Activated CD8-positive, alpha-beta memory T cell treated with anti-CD3 and anti-CD28 coated beads, Interleukin-2, amount 50 U/mL, for 4 hours (primary cell): ENCODE data around the gene CSNK2A2.

Source experiments
- DNase-seq: peaks from one replicate; pipeline ENCODE4 v3.0.0-alpha.2; 2020

Gene CSNK2A2

DNA sequence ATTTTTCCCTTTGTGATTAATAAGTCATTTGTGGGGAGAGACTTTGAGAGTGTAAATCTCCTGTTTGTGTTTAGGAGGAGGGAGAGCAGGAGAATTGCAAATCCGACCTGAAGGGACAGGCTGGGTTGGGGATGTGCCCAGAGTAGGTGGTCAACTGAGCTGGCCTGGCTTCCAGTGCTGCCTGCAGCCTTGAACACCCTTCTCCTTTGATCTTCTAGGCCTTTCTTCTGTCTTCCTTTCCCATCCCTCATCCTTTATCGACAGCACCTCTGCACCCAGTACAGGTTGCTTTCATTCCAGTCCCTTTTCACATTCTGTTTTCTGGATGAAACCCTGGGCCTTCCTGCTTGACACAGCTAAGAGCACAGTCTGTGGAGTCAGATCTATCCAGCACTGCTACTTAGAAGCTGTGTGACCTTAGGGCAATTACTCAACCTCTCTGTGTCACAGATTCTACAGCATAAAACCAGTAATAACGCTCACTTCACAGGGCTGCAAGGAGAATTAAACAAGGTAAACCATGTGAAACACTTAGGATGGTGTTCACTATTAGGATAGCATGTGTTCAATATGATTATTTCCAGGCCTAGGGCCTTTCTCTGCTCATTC, 1.0 kb upstream of the CSNK2A2 start:
- no peak for DNase-seq

DNA sequence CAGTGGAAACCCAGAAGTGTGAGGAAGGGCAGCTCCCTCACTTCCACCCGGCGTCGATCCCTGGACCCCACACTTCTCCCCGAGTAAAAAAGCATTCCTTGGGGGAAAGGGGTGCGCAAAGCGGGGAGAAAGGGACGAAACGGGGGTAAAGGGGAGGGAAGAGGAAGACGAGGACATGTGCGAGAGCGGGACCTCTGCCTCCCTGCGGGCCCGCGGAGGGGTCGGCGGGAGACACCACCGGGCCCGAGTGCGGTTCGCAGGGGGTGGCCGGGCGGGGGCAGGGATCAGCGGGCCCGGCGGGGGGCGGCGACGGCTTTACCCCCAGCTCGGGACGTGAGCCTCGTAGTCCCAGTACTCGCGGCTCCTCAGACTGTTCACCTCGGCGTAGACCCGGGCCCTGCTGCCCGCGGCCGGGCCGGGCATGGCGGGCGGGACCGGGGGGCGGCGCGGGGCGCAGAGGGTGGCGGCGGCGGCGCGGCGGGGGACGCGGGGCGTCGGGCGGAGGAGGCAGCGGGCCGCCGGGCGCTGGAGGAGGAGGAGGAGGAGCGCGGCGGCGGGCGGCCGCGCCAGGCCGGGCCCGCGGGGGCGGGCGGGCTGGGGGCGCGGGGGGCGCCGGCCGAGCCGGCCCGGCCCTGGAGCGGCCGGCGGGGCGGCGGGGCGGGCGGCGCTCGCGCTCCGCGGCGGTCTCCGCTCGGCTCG, 443 bp downstream of the CSNK2A2 start:
- DNase-seq = peak; percentile 16

DNA sequence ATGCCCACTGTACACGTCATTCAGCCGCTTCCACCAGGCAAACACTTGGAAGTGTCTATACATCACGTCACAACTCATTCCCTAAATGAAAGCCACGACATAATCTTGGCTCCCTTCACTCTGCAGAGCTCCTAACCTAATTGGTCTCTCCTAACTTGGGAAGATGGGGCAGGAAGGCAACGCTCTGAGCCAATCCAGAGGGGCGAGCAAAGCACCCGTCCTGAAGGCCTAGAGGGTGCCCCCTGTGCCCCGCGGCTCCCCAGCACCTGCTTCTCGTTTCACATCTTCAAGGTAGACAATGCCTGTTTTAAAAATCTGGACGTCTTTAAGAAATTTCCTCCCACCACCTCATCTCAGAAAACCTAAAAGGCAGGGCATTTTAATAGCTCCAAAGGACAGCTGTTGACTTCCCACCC, 1.0 kb downstream of the CSNK2A2 start:
- DNase-seq = no peak

DNA sequence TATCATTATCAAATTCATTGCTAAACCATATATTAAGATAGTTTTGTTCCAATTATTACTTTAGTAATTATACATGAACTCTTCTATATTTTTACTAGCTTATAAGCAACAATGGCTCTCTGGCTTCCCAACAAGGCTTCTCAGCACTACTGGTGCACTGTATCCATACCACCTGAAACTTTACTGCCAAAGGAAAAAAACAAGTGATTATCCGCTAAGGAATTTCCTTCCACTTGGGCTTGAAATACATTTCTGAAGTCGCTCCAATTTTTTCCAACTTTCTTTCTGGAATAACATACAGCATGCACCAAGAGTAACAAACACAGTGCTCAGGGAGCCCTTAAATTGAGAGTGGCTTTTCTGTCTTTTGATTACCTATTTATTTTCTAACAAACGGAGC, 2.1 kb downstream of the CSNK2A2 start:
- no peak for DNase-seq

DNA sequence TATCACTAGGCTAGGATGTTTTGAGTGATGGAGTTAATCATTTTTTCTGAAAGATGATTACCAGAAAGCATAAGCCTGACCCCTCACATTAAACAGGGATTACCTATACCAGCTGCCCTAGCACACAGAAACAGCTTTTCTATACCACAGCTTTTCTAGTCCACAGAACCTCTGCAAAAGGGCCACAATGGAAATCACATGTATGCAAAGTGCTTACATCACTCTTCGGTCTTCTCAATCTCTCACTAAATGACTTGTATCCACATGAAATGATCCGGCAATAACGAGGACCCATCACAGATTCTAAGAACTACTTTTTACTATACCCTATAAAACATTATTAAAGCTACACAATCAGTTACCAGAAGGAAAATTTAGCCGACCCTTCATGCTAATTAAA, 2.6 kb downstream of the CSNK2A2 start:
- no peak for DNase-seq

DNA sequence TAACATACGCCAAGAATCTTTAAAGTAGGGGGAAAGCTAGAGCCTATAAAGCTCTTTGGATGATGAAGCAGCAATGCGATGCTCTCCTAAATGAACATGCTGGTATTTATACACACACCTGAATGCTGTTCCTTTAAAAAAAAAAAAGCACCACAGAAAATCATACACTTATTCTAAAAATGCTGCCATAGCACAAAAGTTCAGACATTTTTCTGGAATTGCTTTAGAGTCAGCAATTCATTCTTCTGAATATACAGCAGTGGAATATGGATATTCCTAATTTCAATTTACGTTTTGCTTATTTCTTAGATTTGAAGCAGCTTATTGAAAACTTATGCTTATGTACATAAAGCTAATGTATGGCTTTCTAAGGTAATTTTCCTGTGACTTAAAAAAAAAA, 3.1 kb downstream of the CSNK2A2 start:
- no peak for DNase-seq

DNA sequence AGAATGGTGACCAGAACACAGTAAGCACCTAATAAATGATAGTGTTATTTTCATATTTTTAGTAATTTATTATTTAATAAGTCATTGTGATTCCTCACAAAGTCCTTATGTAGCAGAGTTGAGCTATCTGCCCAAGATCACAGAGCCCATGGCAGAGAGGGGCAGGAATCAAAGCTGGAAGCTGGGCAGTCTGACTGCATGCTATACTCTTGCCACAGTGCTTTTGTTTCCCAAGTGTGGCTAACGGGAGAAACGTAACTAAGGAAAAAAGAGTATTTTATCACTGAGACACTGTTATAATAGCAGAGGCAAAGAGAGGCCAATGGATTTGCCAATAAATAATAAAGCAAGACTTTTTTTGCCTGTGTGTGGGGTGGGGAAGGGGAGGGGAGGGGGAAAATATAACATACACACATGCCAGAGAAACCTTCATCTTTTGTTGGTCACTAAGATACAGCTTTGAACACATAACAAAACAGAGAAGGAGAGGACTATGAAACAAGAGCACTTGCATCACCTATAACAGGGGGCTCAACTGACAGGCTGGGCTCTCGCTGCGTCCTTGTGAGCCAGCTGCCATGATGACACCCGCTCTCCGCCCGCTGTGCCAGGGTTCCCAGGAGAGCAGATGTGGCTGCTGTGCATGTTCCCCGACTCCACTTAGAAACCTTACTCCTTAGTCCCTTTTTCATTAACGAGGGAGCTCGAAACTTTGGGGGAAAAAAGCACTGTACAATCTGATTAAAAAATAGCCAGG, 10.1 kb downstream of the CSNK2A2 start:
- DNase-seq = no peak

DNA sequence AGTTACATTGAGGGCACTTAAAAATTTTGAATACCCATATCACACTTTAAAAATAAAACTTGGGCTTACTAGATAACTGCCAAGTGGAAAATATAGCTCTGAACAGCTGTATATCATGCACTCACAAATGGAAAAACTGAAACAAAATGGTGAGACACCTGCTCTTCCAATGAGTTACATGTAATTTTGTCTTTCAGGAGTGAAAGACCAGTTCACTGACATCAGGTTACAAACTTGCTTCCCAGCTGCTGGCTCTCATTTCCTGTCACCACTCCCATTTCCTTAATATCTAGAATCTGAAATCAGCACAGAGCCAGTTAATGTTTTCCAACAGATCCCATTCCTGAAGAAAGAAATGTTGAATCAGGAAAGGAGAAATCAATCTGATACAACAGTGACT, 10.8 kb downstream of the CSNK2A2 start:
- DNase-seq = no peak

DNA sequence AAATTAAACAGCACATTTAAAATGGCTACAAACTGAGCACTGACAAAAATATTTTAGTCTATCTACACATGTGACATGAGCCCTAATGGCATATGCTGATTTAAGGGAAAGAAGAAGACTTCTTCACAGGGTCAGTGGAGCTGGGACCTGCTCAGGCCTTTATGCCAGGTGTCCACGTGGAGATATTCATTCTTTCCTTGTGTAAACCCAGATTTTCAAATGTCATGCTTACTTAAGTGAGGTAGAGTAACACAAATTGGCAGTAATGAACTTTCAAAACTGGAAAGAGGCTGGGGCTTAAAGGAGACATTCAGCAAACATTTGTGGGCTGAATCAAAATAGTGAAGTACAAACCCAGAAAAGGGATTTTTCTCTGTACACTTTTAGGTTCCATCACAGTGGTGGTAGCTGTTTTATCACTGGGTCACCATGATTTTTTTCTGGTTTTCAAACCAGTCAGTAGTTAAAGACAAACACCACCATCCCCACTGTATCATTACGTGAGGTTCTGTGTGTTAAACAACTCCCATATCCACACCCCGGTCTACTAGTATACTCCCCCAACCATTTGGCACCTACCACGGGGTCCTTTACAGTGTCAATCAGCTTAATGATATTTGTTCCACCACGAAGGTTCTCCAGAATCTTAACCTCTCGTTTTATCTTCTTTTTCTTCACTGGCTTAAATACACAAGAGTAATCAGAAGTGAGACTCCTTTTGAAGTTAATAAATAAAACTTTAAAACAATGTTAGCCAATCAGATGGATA, 11.5 kb downstream of the CSNK2A2 start:
- DNase-seq = no peak

DNA sequence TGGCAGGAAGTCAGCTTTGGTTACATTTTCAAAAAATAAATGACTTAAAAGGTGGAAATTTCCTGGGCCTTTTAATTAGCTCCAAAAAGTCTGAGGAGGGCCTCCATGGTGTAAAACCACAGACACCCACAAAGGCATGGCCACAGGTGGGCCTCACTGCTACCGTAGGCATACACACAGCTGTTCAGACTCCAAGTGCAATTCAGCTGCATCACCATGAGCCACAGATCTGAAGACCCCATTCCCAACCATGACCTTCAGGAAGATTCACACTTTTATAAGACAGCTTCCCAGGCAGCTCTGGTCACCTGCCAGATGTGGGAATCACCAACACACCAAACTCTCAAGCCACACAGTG, 20.6 kb downstream of the CSNK2A2 start:
- no peak for DNase-seq

DNA sequence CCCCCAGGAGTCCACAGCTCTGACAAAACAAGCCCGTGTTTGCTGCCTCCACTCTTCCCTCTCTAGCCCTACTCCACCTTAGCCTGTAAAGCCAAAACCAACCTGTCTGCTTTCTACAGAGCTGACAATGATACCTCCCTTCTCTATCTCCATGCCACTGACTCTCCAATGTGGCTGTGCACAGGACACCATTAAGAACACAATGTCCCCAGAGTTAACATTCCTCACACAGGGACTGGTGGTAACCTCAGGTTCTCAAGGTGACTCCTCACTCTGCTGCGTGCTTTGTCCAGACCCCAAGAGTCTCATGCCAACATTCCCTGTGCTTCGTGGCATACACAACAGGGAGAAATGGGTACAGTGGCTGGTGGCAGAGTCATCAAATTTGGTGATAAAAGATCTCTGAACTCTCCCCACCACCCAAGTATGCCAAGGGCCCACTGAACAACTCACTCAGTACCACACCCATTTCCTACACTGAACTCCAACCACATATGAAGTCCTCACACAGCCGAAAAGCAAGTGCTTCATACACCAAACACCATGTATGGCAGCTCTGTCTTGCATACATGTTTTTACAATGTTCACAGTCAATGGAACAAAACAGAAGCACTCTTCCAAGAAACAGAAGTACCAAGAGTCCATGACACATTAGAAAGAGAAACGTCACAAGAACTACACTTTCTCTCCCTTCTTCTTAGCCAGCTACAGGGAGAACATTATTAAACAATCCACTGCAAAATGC, 21.1 kb downstream of the CSNK2A2 start:
- no peak for DNase-seq

DNA sequence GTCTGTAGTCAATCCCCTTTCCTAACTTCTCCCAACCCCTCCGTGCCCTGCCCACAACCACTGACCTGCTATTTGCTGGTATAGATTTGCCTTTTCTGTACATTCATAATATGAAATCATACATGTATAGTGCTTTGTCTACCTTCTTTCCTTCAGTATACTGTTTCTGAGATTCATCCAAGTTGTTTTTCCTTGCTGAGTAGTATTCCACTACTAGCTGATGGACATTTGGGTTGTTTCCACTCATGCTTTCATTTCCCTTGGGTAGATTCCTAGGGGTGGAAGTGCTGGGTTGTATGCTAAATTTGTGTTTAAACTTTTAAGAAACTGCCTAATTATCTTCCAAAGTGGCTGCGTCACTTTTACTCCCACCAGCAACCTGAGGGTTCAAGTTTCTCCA, 27.7 kb downstream of the CSNK2A2 start:
- no peak for DNase-seq

DNA sequence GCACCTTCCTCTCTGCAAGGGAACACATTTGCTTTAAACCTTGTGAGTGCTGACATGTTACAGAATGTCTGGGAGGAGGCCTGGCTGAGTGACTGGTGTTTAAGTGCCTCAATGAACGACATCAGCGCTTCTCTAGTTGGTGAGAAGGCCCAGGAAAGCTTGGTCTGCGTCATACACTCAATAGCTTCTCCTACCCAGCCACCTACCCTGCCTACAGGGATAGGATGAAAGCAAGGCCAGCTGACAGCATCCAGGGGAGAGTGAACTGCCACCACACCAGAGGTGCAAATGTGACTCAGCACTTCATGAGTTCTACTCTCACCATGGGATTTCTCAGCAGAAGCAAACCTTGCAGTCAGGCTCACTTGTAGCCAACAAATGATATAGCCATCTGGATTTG, 37.1 kb downstream of the CSNK2A2 start:
- DNase-seq = no peak

DNA sequence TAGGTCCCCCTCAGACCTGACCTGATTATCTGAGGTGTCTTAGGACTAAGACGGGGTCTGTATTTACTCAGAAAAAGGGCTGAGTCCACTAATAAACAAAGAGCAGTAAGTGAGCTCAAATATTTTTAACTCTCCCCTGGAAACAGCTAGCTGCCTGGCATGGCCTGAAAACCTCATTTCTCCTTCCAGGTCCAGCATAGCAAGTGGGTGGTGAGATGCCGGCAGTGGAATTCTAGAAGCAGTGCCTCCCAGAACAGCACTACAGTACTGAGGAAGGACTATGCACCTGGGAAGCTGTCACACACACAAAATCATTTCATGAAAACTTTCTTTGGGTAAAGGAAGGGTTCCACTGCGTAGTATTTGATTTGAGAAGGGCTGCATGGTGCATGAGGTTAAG, 39.2 kb downstream of the CSNK2A2 start:
- DNase-seq = no peak

DNA sequence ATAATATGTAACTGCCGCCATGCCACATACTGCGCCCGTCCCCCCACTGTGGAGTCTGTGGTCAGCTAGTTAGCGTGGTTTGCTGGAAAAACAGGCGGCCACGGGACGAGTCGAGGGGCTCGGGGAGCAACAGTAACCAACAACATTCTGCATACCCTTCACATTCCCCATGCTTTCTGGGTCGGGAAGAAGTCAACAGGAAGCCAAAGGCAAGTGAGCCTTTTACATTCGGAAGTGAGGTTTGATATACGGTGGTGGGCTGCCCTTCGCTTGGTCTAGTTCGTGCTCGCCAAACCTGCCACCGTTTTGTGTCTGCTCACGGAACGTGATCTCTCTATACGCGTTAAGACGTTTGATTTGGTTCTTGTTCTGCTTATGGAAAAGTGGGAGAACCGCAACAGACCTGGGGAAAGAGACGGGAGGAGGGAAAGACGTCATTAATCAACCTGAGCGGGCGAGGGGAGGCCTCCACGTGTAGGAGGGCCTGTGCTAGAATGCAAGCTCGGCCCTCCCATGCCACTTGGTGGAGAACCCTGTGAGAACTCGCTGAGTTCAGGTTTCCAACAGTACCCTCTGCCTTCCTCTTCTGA, 39.9 kb downstream of the CSNK2A2 start:
- no peak for DNase-seq

DNA sequence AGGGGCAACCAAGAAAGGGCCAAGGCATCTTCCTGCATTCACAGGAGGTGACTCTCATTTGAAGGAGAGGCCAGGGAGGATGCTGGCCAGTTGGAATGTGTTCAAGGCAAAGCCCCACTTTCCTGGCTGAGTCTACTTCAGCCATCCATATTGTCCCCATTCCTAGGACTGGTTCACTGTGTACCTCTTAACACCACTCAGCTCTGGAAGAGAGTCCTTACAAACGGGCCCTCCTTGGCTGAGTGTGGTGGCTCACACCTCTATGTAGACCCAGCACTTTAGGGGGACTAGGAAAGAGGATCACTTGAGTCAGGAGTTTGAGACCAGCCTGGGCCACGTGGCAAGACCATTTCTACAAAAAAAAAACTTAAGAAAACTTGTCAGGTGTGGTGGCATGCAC, 40.7 kb downstream of the CSNK2A2 start:
- no peak for DNase-seq

DNA sequence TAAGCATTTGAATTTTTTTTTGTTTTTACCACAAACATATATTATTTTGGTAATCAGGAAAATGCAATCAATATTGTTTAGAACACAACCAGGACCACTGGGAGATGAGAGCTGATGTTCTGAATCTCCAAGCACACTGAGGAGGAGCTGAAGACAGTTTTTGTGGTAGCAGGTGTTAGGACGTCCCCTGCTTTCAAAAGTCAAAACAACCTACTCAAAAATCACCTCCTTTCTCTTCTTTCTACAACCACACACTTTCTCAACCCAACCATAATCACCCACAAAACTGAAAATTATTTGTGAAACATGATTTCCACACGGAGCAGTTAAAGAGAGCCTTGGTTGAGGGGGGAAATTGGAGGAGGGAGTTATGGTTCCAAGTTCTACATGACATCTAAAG, 42.1 kb downstream of the CSNK2A2 start:
- no peak for DNase-seq

DNA sequence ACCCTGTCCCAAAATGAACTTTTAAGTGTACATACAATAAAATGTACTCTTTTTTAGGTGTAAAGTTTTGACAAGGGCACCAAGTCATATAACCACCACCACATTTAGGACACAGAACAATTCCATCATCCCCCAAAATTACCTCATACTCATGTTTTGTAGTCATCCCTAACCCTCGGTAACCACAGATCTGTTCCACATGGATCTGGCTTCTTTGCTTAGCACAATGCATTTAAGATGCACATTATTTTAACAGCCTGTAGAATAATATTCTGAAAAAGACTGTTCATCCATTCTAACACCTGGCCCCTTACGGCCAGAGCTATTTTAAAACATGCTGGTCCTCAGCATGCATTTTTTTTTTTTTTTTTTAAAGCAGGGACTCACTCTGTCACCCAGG, 43.6 kb downstream of the CSNK2A2 start:
- no peak for DNase-seq

DNA sequence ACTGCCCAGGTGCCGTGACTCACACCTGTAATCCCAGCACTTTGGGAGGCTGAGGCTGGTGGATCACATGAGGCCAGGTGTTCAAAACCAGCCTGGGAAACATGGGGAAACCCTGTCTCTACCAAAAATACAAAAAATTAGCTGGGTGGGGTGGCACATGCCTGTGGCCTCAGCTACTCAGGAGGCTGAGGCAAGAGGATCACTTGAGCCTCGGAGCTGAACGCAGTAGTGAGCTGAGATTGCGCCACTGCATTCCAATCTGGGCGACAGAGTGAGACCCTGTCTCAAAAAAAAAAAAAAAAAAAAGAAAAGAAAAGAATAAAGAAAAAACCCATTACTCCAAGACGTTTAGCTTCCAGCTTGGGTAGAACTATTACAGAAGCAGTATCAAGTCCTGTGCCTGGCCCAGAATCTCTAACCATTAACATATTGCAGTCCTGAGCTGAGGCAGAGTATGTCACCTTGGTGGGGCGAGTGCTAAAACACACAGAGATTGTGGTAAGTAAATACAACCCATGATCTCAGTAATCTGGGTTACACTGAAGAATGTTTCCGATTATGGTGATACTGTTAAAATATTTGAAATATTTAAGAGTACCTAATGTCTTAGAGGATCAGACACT, 45.5 kb downstream of the CSNK2A2 start:
- DNase-seq = no peak

DNA sequence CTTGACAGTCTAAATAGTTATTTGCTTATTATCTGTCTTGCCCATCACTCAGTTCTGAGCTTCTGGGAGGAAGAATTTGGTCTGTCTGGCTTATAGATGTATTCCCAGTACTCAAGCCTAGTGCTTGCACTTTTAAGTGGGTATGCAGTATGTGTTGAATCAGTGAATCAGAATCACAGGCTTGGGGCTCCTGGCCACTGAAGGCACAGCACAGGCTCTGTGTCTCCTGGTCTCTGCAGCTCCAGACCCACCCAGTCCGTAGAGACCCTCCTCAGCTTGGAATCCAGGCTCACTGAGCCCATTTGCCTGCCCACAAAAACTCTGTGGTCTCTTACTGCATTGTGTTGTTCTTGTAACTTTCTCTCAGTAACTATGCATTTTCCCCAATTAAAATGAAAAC, 49.4 kb downstream of the CSNK2A2 start:
- DNase-seq = no peak

DNA sequence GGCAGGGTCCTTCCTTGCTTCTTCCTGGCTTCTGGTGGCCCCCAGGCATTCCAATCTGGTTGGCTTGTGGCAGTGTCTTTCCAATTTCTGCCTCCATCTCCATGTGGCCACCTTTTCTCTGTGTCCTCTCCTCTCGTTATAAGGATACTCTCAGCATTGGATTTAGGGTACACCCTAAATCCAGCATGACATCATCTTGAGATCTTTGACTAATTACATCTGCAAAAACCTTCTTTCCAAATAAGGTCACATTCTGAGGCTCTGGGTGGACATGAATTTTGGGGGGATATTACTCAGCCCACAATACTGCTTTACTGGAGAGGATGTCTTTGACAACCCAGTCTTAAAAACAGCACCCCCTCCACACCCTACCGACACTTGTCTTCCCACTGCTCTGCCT, 49.8 kb downstream of the CSNK2A2 start:
- DNase-seq = no peak

DNA sequence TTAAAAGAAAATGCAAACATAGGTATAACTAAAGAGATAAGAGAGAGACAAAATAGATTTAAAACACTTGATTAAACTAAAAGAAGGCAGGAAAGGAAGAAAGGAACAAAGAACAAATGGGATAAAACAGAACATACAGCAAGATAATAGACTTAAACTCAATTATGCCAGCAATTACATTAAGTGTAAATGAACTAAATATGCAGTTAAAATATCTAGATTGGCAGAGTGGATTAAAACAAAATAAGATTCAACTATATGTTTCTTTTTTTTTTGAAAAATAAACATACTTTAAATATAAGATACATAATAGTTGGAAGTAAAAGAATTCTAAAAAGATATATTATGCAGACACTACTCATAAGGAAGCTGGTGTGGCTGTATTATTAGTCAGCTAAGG, 59.1 kb downstream of the CSNK2A2 start:
- DNase-seq = no peak
